Measurements from ENCODE around the gene OR52A5. TPM values are rescaled to one million over a fixed set of nuclear protein-coding genes. Genes with fewer than 3 reads are reported as not detected.
"Not testable (repeated sequence)": the region's sequence is repeated elsewhere in the genome, so short reads cannot be mapped to it uniquely, and the experiment has no call there.

Gene OR52A5
- total and polyA plus RNA-seq, 10 of the 15 experiments (the other 5 are each of a cell fraction or from before 2014, with no cell fraction given), result not detected

GRCh38 chr11:5165898-5166297 lies 27.7 kb upstream of the OR52A5 start:
- in situ Hi-C loops (cut with MboI); H3K4me1 ChIP-seq (ENCODE audit: control insufficient read depth, insufficient read depth, low read length); H3K36me3 ChIP-seq (ENCODE audit: control insufficient read depth in 2 of 2, insufficient read depth in 2 of 2, low read length in 1 of 2); H3K27me3 ChIP-seq (replicated peaks in 1 of 2; ENCODE audit: control insufficient read depth in 2 of 2, insufficient read depth in 2 of 2, low read length in 1 of 2); BruUV-seq (replicated peaks); CTCF ChIA-PET; H2AFZ ChIP-seq (ENCODE audit: control insufficient read depth, low read depth, low read length); H3K4me3 ChIP-seq; SMC1A ChIA-PET (ENCODE audit: uncharacterized antibody, unreplicated experiment); H3K79me2 ChIP-seq (ENCODE audit: control insufficient read depth, insufficient read depth, low read length); H3K27ac ChIP-seq (ENCODE audit: control insufficient read depth, insufficient read depth); intact Hi-C loops (cut with micrococcal nuclease; ENCODE audit: unreplicated experiment); H4K20me1 ChIP-seq (ENCODE audit: control insufficient read depth, insufficient read depth); H3K4me2 ChIP-seq (ENCODE audit: control insufficient read depth, insufficient read depth); FAIRE-seq; H3K9ac ChIP-seq (ENCODE audit: control insufficient read depth, insufficient read depth, low read length); POLR2A ChIA-PET; ATAC-seq; DNase-seq (ENCODE audit: low read depth, low spot score); H3K9me3 ChIP-seq (replicated peaks; ENCODE audit: control insufficient read depth, insufficient read depth, low read length); RAD21 ChIA-PET (ENCODE audit: unreplicated experiment): not testable (repeated sequence)

GRCh38 chr11:5164807-5165206 lies 26.7 kb upstream of the OR52A5 start:
- H3K79me2 ChIP-seq (ENCODE audit: control insufficient read depth, insufficient read depth, low read length); H2AFZ ChIP-seq (ENCODE audit: control insufficient read depth, low read depth, low read length); H3K9ac ChIP-seq (ENCODE audit: control insufficient read depth, insufficient read depth, low read length); POLR2A ChIA-PET; DNase-seq (ENCODE audit: low read depth, low spot score); CTCF ChIA-PET; H3K27me3 ChIP-seq (replicated peaks in 1 of 2; ENCODE audit: control insufficient read depth in 2 of 2, insufficient read depth in 2 of 2, low read length in 1 of 2); H3K4me3 ChIP-seq; ATAC-seq; SMC1A ChIA-PET (ENCODE audit: uncharacterized antibody, unreplicated experiment); H3K9me3 ChIP-seq (replicated peaks; ENCODE audit: control insufficient read depth, insufficient read depth, low read length); BruUV-seq (replicated peaks); FAIRE-seq; H4K20me1 ChIP-seq (ENCODE audit: control insufficient read depth, insufficient read depth); in situ Hi-C loops (cut with MboI); H3K36me3 ChIP-seq (ENCODE audit: control insufficient read depth in 2 of 2, insufficient read depth in 2 of 2, low read length in 1 of 2); H3K4me1 ChIP-seq (ENCODE audit: control insufficient read depth, insufficient read depth, low read length); H3K4me2 ChIP-seq (ENCODE audit: control insufficient read depth, insufficient read depth); RAD21 ChIA-PET (ENCODE audit: unreplicated experiment); intact Hi-C loops (cut with micrococcal nuclease; ENCODE audit: unreplicated experiment); H3K27ac ChIP-seq (ENCODE audit: control insufficient read depth, insufficient read depth): not testable (repeated sequence)
- 49% methylated on average over 5 of the region's 6 CpGs for WGBS (ENCODE audit: insufficient coverage, insufficient replicate concordance, low lambda C conversion rate, missing lambda C conversion rate)

GRCh38 chr11:5161045-5161444 lies 22.9 kb upstream of the OR52A5 start:
- H3K4me2 ChIP-seq (ENCODE audit: control insufficient read depth, insufficient read depth); H3K27ac ChIP-seq (ENCODE audit: control insufficient read depth, insufficient read depth); RAD21 ChIA-PET (ENCODE audit: unreplicated experiment); H3K4me1 ChIP-seq (ENCODE audit: control insufficient read depth, insufficient read depth, low read length); SMC1A ChIA-PET (ENCODE audit: uncharacterized antibody, unreplicated experiment); H3K9ac ChIP-seq (ENCODE audit: control insufficient read depth, insufficient read depth, low read length); CTCF ChIA-PET; DNase-seq (ENCODE audit: low read depth, low spot score); FAIRE-seq; ATAC-seq; H3K36me3 ChIP-seq (ENCODE audit: control insufficient read depth in 2 of 2, insufficient read depth in 2 of 2, low read length in 1 of 2); H3K9me3 ChIP-seq (replicated peaks; ENCODE audit: control insufficient read depth, insufficient read depth, low read length); H3K79me2 ChIP-seq (ENCODE audit: control insufficient read depth, insufficient read depth, low read length); H2AFZ ChIP-seq (ENCODE audit: control insufficient read depth, low read depth, low read length); H3K4me3 ChIP-seq; POLR2A ChIA-PET; H3K27me3 ChIP-seq (replicated peaks in 1 of 2; ENCODE audit: control insufficient read depth in 2 of 2, insufficient read depth in 2 of 2, low read length in 1 of 2); BruUV-seq (replicated peaks); H4K20me1 ChIP-seq (ENCODE audit: control insufficient read depth, insufficient read depth); intact Hi-C loops (cut with micrococcal nuclease; ENCODE audit: unreplicated experiment); in situ Hi-C loops (cut with MboI): not testable (repeated sequence)
- WGBS (ENCODE audit: insufficient coverage, insufficient replicate concordance, low lambda C conversion rate, missing lambda C conversion rate), result no CpG with 5 or more reads among the region's 1 CpG

GRCh38 chr11:5160217-5160616 lies 22.1 kb upstream of the OR52A5 start:
- FAIRE-seq; H3K36me3 ChIP-seq (ENCODE audit: control insufficient read depth in 2 of 2, insufficient read depth in 2 of 2, low read length in 1 of 2); H3K79me2 ChIP-seq (ENCODE audit: control insufficient read depth, insufficient read depth, low read length); ATAC-seq; POLR2A ChIA-PET; H3K9ac ChIP-seq (ENCODE audit: control insufficient read depth, insufficient read depth, low read length); H3K4me2 ChIP-seq (ENCODE audit: control insufficient read depth, insufficient read depth); H4K20me1 ChIP-seq (ENCODE audit: control insufficient read depth, insufficient read depth); DNase-seq (ENCODE audit: low read depth, low spot score); H3K4me3 ChIP-seq; H2AFZ ChIP-seq (ENCODE audit: control insufficient read depth, low read depth, low read length); intact Hi-C loops (cut with micrococcal nuclease; ENCODE audit: unreplicated experiment); H3K9me3 ChIP-seq (replicated peaks; ENCODE audit: control insufficient read depth, insufficient read depth, low read length); SMC1A ChIA-PET (ENCODE audit: uncharacterized antibody, unreplicated experiment); H3K27me3 ChIP-seq (replicated peaks in 1 of 2; ENCODE audit: control insufficient read depth in 2 of 2, insufficient read depth in 2 of 2, low read length in 1 of 2); CTCF ChIA-PET; BruUV-seq (replicated peaks); H3K4me1 ChIP-seq (ENCODE audit: control insufficient read depth, insufficient read depth, low read length); RAD21 ChIA-PET (ENCODE audit: unreplicated experiment); in situ Hi-C loops (cut with MboI); H3K27ac ChIP-seq (ENCODE audit: control insufficient read depth, insufficient read depth): not testable (repeated sequence)
- 57% methylated on average over 4 of the region's 4 CpGs for WGBS (ENCODE audit: insufficient coverage, insufficient replicate concordance, low lambda C conversion rate, missing lambda C conversion rate)
